ENCODE data around the gene ACE. TPM values are rescaled to one million over a fixed set of nuclear protein-coding genes. Genes with fewer than 3 reads are reported as not detected.

The ACE gene
- total RNA-seq, 4 donors from 2014 or later = 3.1 to 5.8 (median 4.2) TPM

- H3K9me3 ChIP-seq = no peaks in the 10 kb centered on the region
- H3K27ac ChIP-seq = peak overlapping the region; percentile 94 to 99 (median 95)
- 15 to 33% methylated on average over 7 to 12 of the region's 44 CpGs for WGBS, 2 donors
- H3K36me3 ChIP-seq = peaks cover 0 to under 1% (median 0%) of the 10 kb centered on the region in 3 donors
- DNase-seq = no peak
- intact Hi-C loops (cut with DNase I) = no loop called here
- H3K4me3 ChIP-seq = peak overlapping the region; percentile 72 to 87 (median 82)
- TF ChIP-seq, protein P1, sequence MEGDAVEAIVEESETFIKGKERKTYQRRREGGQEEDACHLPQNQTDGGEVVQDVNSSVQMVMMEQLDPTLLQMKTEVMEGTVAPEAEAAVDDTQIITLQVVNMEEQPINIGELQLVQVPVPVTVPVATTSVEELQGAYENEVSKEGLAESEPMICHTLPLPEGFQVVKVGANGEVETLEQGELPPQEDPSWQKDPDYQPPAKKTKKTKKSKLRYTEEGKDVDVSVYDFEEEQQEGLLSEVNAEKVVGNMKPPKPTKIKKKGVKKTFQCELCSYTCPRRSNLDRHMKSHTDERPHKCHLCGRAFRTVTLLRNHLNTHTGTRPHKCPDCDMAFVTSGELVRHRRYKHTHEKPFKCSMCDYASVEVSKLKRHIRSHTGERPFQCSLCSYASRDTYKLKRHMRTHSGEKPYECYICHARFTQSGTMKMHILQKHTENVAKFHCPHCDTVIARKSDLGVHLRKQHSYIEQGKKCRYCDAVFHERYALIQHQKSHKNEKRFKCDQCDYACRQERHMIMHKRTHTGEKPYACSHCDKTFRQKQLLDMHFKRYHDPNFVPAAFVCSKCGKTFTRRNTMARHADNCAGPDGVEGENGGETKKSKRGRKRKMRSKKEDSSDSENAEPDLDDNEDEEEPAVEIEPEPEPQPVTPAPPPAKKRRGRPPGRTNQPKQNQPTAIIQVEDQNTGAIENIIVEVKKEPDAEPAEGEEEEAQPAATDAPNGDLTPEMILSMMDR (IDR thresholded peaks at IDR 0.05) = peak in 5 of 6 experiments; percentile 11 to 36 (median 32)
- no peak for TF ChIP-seq POLR2A (IDR thresholded peaks at IDR 0.05)
- H3K27me3 ChIP-seq = peaks cover 0 to 4% (median 0%) of the 10 kb centered on the region in 4 donors
- H3K4me1 ChIP-seq = peaks cover 17 to 71% (median 27%) of the 10 kb centered on the region in 3 donors
These were observed 29.9 kb upstream of the ACE start for GRCh38 chr17:63446753-63447470.

DNA sequence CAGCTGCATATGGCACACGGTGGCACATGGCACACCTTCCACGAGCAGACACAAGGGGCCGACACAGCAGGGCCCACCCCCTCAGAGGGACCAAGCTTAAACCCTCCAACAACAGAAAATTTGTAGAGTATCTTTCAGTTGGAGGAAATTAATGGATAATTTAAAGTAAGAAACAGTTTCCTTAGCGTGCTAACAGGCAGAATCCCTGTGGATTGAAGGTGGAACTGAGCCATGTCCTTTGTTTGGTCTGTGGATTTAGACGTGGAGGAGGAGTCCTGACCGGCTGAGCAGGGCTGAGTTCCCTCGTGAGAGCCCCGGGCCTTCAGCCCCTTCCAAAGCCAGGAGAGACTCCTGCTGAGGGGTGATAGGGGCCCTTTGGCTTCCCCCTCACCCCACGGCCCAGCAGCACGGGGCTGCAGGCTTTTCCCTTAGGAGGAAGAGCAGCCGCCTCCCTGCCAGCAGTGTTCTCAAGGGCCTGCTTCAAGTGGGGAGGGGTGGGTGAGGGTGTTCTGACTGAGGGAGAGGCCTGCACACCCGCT, 29.3 kb upstream of the ACE start:
- intact Hi-C loops (cut with DNase I) = no loop called here
- peaks cover 17 to 67% (median 27%) of the 10 kb centered on the region in 3 donors for H3K4me1 ChIP-seq
- peak overlapping the region; percentile 94 to 99 (median 95) for H3K27ac ChIP-seq
- no peaks in the 10 kb centered on the region for H3K36me3 ChIP-seq
- WGBS, 2 donors = 13 to 34% methylated on average over 4 to 11 of the region's 12 CpGs
- peaks cover 0 to 7% (median 0%) of the 10 kb centered on the region in 4 donors for H3K27me3 ChIP-seq
- TF ChIP-seq, protein P1 (IDR thresholded peaks at IDR 0.05) = no peak
- no peak for TF ChIP-seq POLR2A (IDR thresholded peaks at IDR 0.05)
- peak overlapping the region in 3 of 4 donors; percentile 72 to 87 (median 84) for H3K4me3 ChIP-seq
- no peak for DNase-seq
- H3K9me3 ChIP-seq = no peaks in the 10 kb centered on the region

- no peak for TF ChIP-seq POLR2A (IDR thresholded peaks at IDR 0.05)
- TF ChIP-seq, protein P1 (IDR thresholded peaks at IDR 0.05) = no peak
- 89 to 98% methylated on average over 3 of the region's 3 CpGs for WGBS, 2 donors
- Histone ChIP-seq H3K27ac (peak overlapping the region in 1 of 4 donors; percentile 21), H3K4me3 (no peak overlapping the region), H3K4me1 (peaks cover 17 to 75% (median 30%) of the 10 kb centered on the region in 3 donors), H3K27me3 (peaks cover 0 to 17% (median 0%) of the 10 kb centered on the region in 4 donors), H3K9me3 (no peaks in the 10 kb centered on the region), H3K36me3 (no peaks in the 10 kb centered on the region)
- intact Hi-C loops (cut with DNase I) = no loop called here
- no peak for DNase-seq
These were observed 28.2 kb upstream of the ACE start for GRCh38 chr17:63448655-63449054.

- Histone ChIP-seq H3K36me3 (no peaks in the 10 kb centered on the region), H3K27me3 (peaks cover 0 to 27% (median 0%) of the 10 kb centered on the region in 4 donors), H3K4me3 (no peak overlapping the region), H3K4me1 (peaks cover 14 to 59% (median 20%) of the 10 kb centered on the region in 3 donors), H3K9me3 (no peaks in the 10 kb centered on the region), H3K27ac (peak overlapping the region in 1 of 4 donors; percentile 25)
- 41 to 60% methylated on average over 4 to 9 of the region's 11 CpGs for WGBS, 2 donors
- TF ChIP-seq, protein P1 (IDR thresholded peaks at IDR 0.05) = no peak
- no peak for TF ChIP-seq POLR2A (IDR thresholded peaks at IDR 0.05)
- intact Hi-C loops (cut with DNase I) = no loop called here
- DNase-seq = no peak
These were observed 26.3 kb upstream of the ACE start for GRCh38 chr17:63450551-63450950.

GRCh38 chr17:63451150-63451549, 25.7 kb upstream of the ACE start:
- WGBS, 2 donors = 93 to 100% methylated on average over 2 to 5 of the region's 11 CpGs
- Histone ChIP-seq H3K27me3 (peaks cover 0 to 27% (median 0%) of the 10 kb centered on the region in 4 donors), H3K4me3 (no peak overlapping the region), H3K9me3 (no peaks in the 10 kb centered on the region), H3K4me1 (peaks cover 11 to 55% (median 20%) of the 10 kb centered on the region in 3 donors), H3K27ac (no peak overlapping the region), H3K36me3 (no peaks in the 10 kb centered on the region)
- intact Hi-C loops (cut with DNase I) = no loop called here
- no peak for DNase-seq
- TF ChIP-seq POLR2A (IDR thresholded peaks at IDR 0.05) = no peak
- TF ChIP-seq, protein P1 (IDR thresholded peaks at IDR 0.05) = no peak

Measured in esophagus squamous epithelium (tissue), 5 donors.